Tibial nerve (tissue), 4 donors: ENCODE measurements around the gene CD209. TPM values are rescaled to one million over a fixed set of nuclear protein-coding genes. Genes with fewer than 3 reads are reported as not detected.

Experiments
- DNase-seq, 2 donors: peaks; one replicate each; pipeline ENCODE4 v3.0.0-alpha.2; 2019; ENCODE audit warnings: low spot score in 2 of 2
- H3K27ac ChIP-seq, 4 donors: fragments of 200-600 bp; sonication (generic) in 3 of 4; one replicate each; pipeline ENCODE4 v1.5.1; 2017 to 2019; ENCODE audit warnings: mild to moderate bottlenecking in 1 of 4
- H3K27me3 ChIP-seq, 2 donors: fragments of 200-600 bp; sonication (generic) in 1 of 2; one replicate each; pipeline versions ENCODE4 v1.5.1 to v1.6.0; 2017 to 2019
- H3K36me3 ChIP-seq, 3 donors: fragments of 200-600 bp; sonication (generic); one replicate each; pipeline ENCODE4 v1.5.1; 2018 to 2019
- H3K4me1 ChIP-seq, 4 donors: fragments of 200-600 bp; sonication (generic) in 3 of 4; one replicate each; pipeline ENCODE4 v1.5.1; 2017 to 2019
- H3K4me3 ChIP-seq, 4 donors: fragments of 200-600 bp; sonication (generic) in 3 of 4; one replicate each; pipeline ENCODE4 v1.5.1; 2017 to 2019; ENCODE audit warnings: mild to moderate bottlenecking in 1 of 4, moderate library complexity in 1 of 4
- H3K9me3 ChIP-seq, 4 donors: fragments of 200-600 bp; sonication (generic) in 3 of 4; one replicate each; pipeline ENCODE4 v1.5.1; 2017 to 2019
- CTCF ChIP-seq, 5 experiments: fragments of 200-600 bp in 3 of 5; fragments of 450-650 bp in 2 of 5; sonication (generic) in 3 of 5; IDR thresholded peaks; one replicate each; pipeline ENCODE4 v1.5.1; 2016 to 2019; ENCODE audit warnings: antibody characterized with exemption in 5 of 5, mild to moderate bottlenecking in 3 of 5, moderate library complexity in 2 of 5
- EP300 ChIP-seq, 2 donors: sonication (generic); formaldehyde crosslinking; IDR thresholded peaks; one replicate each; pipeline ENCODE4 v1.6.1; 2017; ENCODE audit warnings: antibody characterized with exemption in 2 of 2, mild to moderate bottlenecking in 1 of 2
- POLR2A ChIP-seq, 2 donors: fragments of 450-650 bp; IDR thresholded peaks; one replicate each; pipeline ENCODE4 v1.6.1; 2017; ENCODE audit warnings: antibody characterized with exemption in 2 of 2, mild to moderate bottlenecking in 2 of 2, moderate library complexity in 2 of 2
- WGBS, 2 donors: methylation state at CpG; one replicate each; pipeline ENCODE4 v1.1.5; 2018; 5-methylcytosine and 5-hydroxymethylcytosine counted together
- total RNA-seq, 4 donors: library from RNA; depleted of rRNA; stranded (reverse); fragments of >200 nt; gene quantifications; one replicate each; pipeline ENCODE4 v1.1.0, GENCODE V29; 2016

Gene CD209
- total RNA-seq, 4 donors from 2014 or later: 2.6 to 12.6 (median 5.0) TPM

- WGBS, 2 donors: 77 to 92% methylated on average over 13 of the region's 13 CpGs
- no peak for DNase-seq
- TF ChIP-seq POLR2A (IDR thresholded peaks at IDR 0.05) (no peak), EP300 (IDR thresholded peaks at IDR 0.05) (no peak)
- Histone ChIP-seq H3K27ac (no peak overlapping the region), H3K4me3 (no peak overlapping the region), H3K4me1 (no peaks in the 10 kb centered on the region), H3K27me3 (peaks cover 0 to 10% of the 10 kb centered on the region in 2 donors), H3K9me3 (no peaks in the 10 kb centered on the region), H3K36me3 (no peaks in the 10 kb centered on the region)
Observed at GRCh38 chr19:7692417-7693088, 54.8 kb downstream of the CD209 start.

- Histone ChIP-seq H3K4me1 (no peaks in the 10 kb centered on the region), H3K4me3 (no peak overlapping the region), H3K36me3 (no peaks in the 10 kb centered on the region), H3K9me3 (no peaks in the 10 kb centered on the region), H3K27me3 (no peaks in the 10 kb centered on the region), H3K27ac (no peak overlapping the region)
- no peak for DNase-seq
- no peak for TF ChIP-seq POLR2A (IDR thresholded peaks at IDR 0.05)
- TF ChIP-seq EP300 (IDR thresholded peaks at IDR 0.05): no peak
- TF ChIP-seq CTCF (IDR thresholded peaks at IDR 0.05): no peak
Observed at GRCh38 chr19:7691497-7691896, 55.8 kb downstream of the CD209 start.

GRCh38 chr19:7690779-7691258 lies 56.5 kb downstream of the CD209 start:
- H3K27me3 ChIP-seq: no peaks in the 10 kb centered on the region
- no peak overlapping the region for H3K4me3 ChIP-seq
- DNase-seq: no peak
- H3K27ac ChIP-seq: no peak overlapping the region
- H3K36me3 ChIP-seq: no peaks in the 10 kb centered on the region
- 87 to 90% methylated on average over 8 of the region's 8 CpGs for WGBS, 2 donors
- no peaks in the 10 kb centered on the region for H3K4me1 ChIP-seq
- no peaks in the 10 kb centered on the region for H3K9me3 ChIP-seq
- TF ChIP-seq POLR2A (IDR thresholded peaks at IDR 0.05) (no peak), EP300 (IDR thresholded peaks at IDR 0.05) (no peak), CTCF (IDR thresholded peaks at IDR 0.05) (no peak)

Other genes starting within 250 kb of the CD209 start
- 10 to 100 TPM; 40.0 to 84.0 (median 69.2) TPM for gene ZNF358, start 231.4 kb downstream of the CD209 start, total RNA-seq
- gene MCOLN1, start 224.9 kb downstream of the CD209 start, total RNA-seq: 10 to 100 TPM; 21.3 to 52.2 (median 31.3) TPM
- 100 to 1,000 TPM in 1 of 4 donors, 10 to 100 TPM in 3; 66.3 to 138 (median 68.3) TPM for gene PNPLA6, start 211.8 kb downstream of the CD209 start, total RNA-seq
- gene CAMSAP3, start 151.7 kb downstream of the CD209 start, total RNA-seq: not detected
- 10 to 100 TPM; 51.6 to 62.0 (median 54.3) TPM for gene XAB2, start 118.0 kb downstream of the CD209 start, total RNA-seq
- 10 to 100 TPM; 10.8 to 39.9 (median 30.6) TPM for gene PET100, start 117.7 kb downstream of the CD209 start, total RNA-seq
- gene PCP2, start 113.8 kb downstream of the CD209 start, total RNA-seq: not detected
- 10 to 100 TPM in 2 of 4 donors, 1 to 10 TPM in 2; 8.7 to 24.0 (median 13.0) TPM for gene STXBP2, start 110.4 kb downstream of the CD209 start, total RNA-seq
- gene RETN, start 78.5 kb downstream of the CD209 start, total RNA-seq: not detected
- 1 to 10 TPM in 1 of 4 donors, not detected in 3; 1.5 TPM for gene MCEMP1, start 70.4 kb downstream of the CD209 start, total RNA-seq
- 10 to 100 TPM; 26.9 to 47.5 (median 37.0) TPM for gene TRAPPC5, start 66.7 kb downstream of the CD209 start, total RNA-seq
- gene FCER2, start 45.4 kb downstream of the CD209 start, total RNA-seq: 1 to 10 TPM in 1 of 4 donors, under 1 TPM in 1, not detected in 2; 0.90 to 1.0 TPM
- 10 to 100 TPM in 1 of 4 donors, 1 to 10 TPM in 1, under 1 TPM in 1, not detected in 1; 0.59 to 16.5 (median 1.7) TPM for gene CLEC4G, start 15.4 kb downstream of the CD209 start, total RNA-seq
- 1 to 10 TPM in 1 of 4 donors, not detected in 3; 2.4 TPM for gene CLEC4M, start 15.7 kb upstream of the CD209 start, total RNA-seq
- gene EVI5L, start 82.7 kb upstream of the CD209 start, total RNA-seq: 10 to 100 TPM; 14.4 to 30.3 (median 17.7) TPM
- 1 to 10 TPM in 1 of 4 donors, not detected in 3; 2.5 TPM for gene PRR36, start 126.9 kb upstream of the CD209 start, total RNA-seq
- 1 to 10 TPM in 1 of 4 donors, under 1 TPM in 1, not detected in 2; 0.59 to 1.2 TPM for gene LRRC8E, start 141.0 kb upstream of the CD209 start, total RNA-seq
- 10 to 100 TPM; 11.1 to 31.2 (median 20.9) TPM for gene MAP2K7, start 156.3 kb upstream of the CD209 start, total RNA-seq
- not detected for gene TGFBR3L, start 167.3 kb upstream of the CD209 start, total RNA-seq
- gene SNAPC2, start 172.8 kb upstream of the CD209 start, total RNA-seq: 10 to 100 TPM; 11.6 to 26.4 (median 16.1) TPM
- gene CTXN1, start 178.6 kb upstream of the CD209 start, total RNA-seq: 1 to 10 TPM in 3 of 4 donors, under 1 TPM in 1; 0.66 to 7.2 (median 3.0) TPM
- gene TIMM44, start 196.1 kb upstream of the CD209 start, total RNA-seq: 10 to 100 TPM; 60.1 to 91.3 (median 77.1) TPM